Panc1 (cell line): ENCODE data around the gene TP53BP1. TPM values are rescaled to one million over a fixed set of nuclear protein-coding genes. Genes with fewer than 3 reads are reported as not detected.

Source experiments
- ATAC-seq: fragments of 200-7000 bp; cut with Tn5 transposase; 2 replicates; pipeline ENCODE4 v1.9.1; 2020; ENCODE audit warnings: mild to moderate bottlenecking, moderate library complexity
- BruUV-seq: library from RNA; stranded (reverse); fragments of 400-500 nt; replicated peaks from 2 replicates; lab custom pipeline; 2021; lab: Mats Ljungman, UMichigan
- CTCF ChIA-PET: fragments of 300-600 bp; sonication (Branson Sonifier 250); formaldehyde crosslinking; loops from one replicate; lab custom pipeline; 2022; ENCODE audit warnings: antibody characterized with exemption; lab: Charles Lee
- POLR2A ChIA-PET: fragments of 300-600 bp; sonication (Branson Sonifier 250); formaldehyde crosslinking; loops from one replicate; lab custom pipeline; 2022; ENCODE audit warnings: antibody characterized with exemption; lab: Charles Lee
- DNase-seq: peaks from one replicate; pipeline ENCODE4 v3.0.0-alpha.2; 2010; ENCODE audit warnings: low read depth, low spot score
- H3K27ac ChIP-seq: 2 replicates; pipeline ENCODE4 v1.5.1; 2011; ENCODE audit warnings: mild to moderate bottlenecking, low read length, inconsistent platforms
- H3K27me3 ChIP-seq: fragments of 200-500 bp; sonication (Bioruptor generic); 2 replicates; pipeline ENCODE4 v1.6.0; 2014; ENCODE audit warnings: low read length, inconsistent platforms; ENCODE audit not compliant: control insufficient read depth, insufficient read depth
- H3K36me3 ChIP-seq: fragments of 200-500 bp; sonication (Bioruptor generic); 2 replicates; pipeline ENCODE4 v1.5.1; 2014; ENCODE audit warnings: inconsistent platforms, mild to moderate bottlenecking, low read length, moderate library complexity; ENCODE audit not compliant: control insufficient read depth, insufficient read depth
- H3K4me1 ChIP-seq: 2 replicates; pipeline ENCODE4 v1.5.1; 2011; ENCODE audit warnings: inconsistent platforms, mild to moderate bottlenecking, low read length, moderate library complexity; ENCODE audit not compliant: control insufficient read depth, insufficient read depth
- H3K4me3 ChIP-seq, 2 experiments: 2 replicates each; pipeline ENCODE4 v1.5.1; 2011 to 2012; ENCODE audit warnings: low read depth in 2 of 2, low read length in 2 of 2, mild to moderate bottlenecking in 2 of 2, inconsistent platforms in 1 of 2, moderate library complexity in 1 of 2
- H3K9me3 ChIP-seq: fragments of 200-500 bp; sonication (Bioruptor generic); 2 replicates; pipeline ENCODE4 v1.5.1; 2014; ENCODE audit warnings: low read depth, mild to moderate bottlenecking, inconsistent platforms, low read length, moderate library complexity; ENCODE audit not compliant: control insufficient read depth, insufficient read depth
- POLR2AphosphoS5 ChIP-seq: IDR thresholded peaks from 2 replicates; pipeline ENCODE4 v1.6.1; 2012; ENCODE audit warnings: mild to moderate bottlenecking, low read depth, low read length, moderate library complexity
- SIN3A ChIP-seq: IDR thresholded peaks from 2 replicates; pipeline ENCODE4 v1.6.1; 2012; ENCODE audit warnings: low read depth, mild to moderate bottlenecking, low read length, moderate library complexity, borderline replicate concordance; ENCODE audit not compliant: insufficient read depth
- TCF7L2 ChIP-seq: IDR thresholded peaks from 2 replicates; pipeline ENCODE4 v1.6.1; 2011; ENCODE audit warnings: mild to moderate bottlenecking, low read depth, low read length, inconsistent platforms
- in situ Hi-C: cut with HindIII; loops from 2 replicates; pipeline ENCODE4 v1.10.0; 2016; ENCODE audit warnings: low sequenced_read_pairs, low pct_unique_long_range_greater_than_20kb
- intact Hi-C: fragments of 100-400 bp; cut with micrococcal nuclease; formaldehyde crosslinking; loops from one replicate; pipeline ENCODE4 v1.10.0; 2022; ENCODE audit not compliant: unreplicated experiment
- total RNA-seq: library from RNA; stranded (reverse); gene quantifications from one replicate; pipeline ENCODE4 v1.2.1, GENCODE V29; 2021; ENCODE audit not compliant: unreplicated experiment
- TF ChIP-seq, protein P1 (sequence below), 2 experiments: IDR thresholded peaks; 2 replicates each; pipeline ENCODE4 v1.6.1; 2011 to 2012; ENCODE audit warnings: low read depth in 2 of 2, control low read depth in 1 of 2, low read length in 1 of 2, mild to moderate bottlenecking in 1 of 2, moderate library complexity in 1 of 2; ENCODE audit not compliant: insufficient read depth in 1 of 2
- TF ChIP-seq, protein P2 (sequence below): fragments of 450-650 bp; IDR thresholded peaks from 2 replicates; pipeline ENCODE4 v1.5.1; 2017; ENCODE audit warnings: mild to moderate bottlenecking

Gene TP53BP1
- total RNA-seq, 1 experiment from 2014 or later, result 80.3 TPM

DNA sequence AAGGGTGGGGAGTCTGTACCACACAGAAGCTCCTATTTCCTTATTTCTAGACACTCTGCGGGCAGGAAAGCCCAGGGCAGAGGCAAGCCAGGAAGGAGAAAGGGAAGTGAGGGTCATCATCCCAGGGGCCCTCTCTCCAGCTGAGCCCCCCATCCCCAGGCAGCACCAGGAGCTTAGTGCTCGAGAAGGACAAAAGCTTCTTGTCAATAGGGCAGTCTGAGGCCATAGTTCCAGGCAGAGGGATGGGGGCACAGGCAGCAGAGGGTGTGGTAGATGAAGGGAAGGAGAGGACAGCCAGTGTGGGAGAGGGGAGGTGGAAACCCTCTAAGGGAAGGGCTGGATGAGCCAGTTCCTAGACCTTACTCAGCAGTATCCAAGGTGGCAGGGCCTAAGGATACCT is 27.2 kb upstream of the TP53BP1 start:
- no peaks in the 10 kb centered on the region for H3K27me3 ChIP-seq
- DNase-seq, result no peak
- ChIA-PET POLR2A (no interaction called here), CTCF (no interaction called here)
- TF ChIP-seq, protein P1, sequence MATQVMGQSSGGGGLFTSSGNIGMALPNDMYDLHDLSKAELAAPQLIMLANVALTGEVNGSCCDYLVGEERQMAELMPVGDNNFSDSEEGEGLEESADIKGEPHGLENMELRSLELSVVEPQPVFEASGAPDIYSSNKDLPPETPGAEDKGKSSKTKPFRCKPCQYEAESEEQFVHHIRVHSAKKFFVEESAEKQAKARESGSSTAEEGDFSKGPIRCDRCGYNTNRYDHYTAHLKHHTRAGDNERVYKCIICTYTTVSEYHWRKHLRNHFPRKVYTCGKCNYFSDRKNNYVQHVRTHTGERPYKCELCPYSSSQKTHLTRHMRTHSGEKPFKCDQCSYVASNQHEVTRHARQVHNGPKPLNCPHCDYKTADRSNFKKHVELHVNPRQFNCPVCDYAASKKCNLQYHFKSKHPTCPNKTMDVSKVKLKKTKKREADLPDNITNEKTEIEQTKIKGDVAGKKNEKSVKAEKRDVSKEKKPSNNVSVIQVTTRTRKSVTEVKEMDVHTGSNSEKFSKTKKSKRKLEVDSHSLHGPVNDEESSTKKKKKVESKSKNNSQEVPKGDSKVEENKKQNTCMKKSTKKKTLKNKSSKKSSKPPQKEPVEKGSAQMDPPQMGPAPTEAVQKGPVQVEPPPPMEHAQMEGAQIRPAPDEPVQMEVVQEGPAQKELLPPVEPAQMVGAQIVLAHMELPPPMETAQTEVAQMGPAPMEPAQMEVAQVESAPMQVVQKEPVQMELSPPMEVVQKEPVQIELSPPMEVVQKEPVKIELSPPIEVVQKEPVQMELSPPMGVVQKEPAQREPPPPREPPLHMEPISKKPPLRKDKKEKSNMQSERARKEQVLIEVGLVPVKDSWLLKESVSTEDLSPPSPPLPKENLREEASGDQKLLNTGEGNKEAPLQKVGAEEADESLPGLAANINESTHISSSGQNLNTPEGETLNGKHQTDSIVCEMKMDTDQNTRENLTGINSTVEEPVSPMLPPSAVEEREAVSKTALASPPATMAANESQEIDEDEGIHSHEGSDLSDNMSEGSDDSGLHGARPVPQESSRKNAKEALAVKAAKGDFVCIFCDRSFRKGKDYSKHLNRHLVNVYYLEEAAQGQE (IDR thresholded peaks at IDR 0.05; ENCODE audit: insufficient read depth in 1 of 2, low read depth in 2 of 2, low read length in 1 of 2), result no peak
- TF ChIP-seq POLR2AphosphoS5 (no peak), SIN3A (no peak), TCF7L2 (no peak)
- TF ChIP-seq, protein P2, sequence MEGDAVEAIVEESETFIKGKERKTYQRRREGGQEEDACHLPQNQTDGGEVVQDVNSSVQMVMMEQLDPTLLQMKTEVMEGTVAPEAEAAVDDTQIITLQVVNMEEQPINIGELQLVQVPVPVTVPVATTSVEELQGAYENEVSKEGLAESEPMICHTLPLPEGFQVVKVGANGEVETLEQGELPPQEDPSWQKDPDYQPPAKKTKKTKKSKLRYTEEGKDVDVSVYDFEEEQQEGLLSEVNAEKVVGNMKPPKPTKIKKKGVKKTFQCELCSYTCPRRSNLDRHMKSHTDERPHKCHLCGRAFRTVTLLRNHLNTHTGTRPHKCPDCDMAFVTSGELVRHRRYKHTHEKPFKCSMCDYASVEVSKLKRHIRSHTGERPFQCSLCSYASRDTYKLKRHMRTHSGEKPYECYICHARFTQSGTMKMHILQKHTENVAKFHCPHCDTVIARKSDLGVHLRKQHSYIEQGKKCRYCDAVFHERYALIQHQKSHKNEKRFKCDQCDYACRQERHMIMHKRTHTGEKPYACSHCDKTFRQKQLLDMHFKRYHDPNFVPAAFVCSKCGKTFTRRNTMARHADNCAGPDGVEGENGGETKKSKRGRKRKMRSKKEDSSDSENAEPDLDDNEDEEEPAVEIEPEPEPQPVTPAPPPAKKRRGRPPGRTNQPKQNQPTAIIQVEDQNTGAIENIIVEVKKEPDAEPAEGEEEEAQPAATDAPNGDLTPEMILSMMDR, result no peak
- no TSS peak for BruUV-seq
- H3K36me3 ChIP-seq, result no peaks in the 10 kb centered on the region
- ATAC-seq, result no peak
- no peak overlapping the region for H3K4me3 ChIP-seq
- peaks cover 5% of the 10 kb centered on the region; the same call in 1 of the 2 replicates for H3K4me1 ChIP-seq
- no peaks in the 10 kb centered on the region for H3K9me3 ChIP-seq
- in situ Hi-C loops (no loop called here), intact Hi-C loops (no loop called here)
- no peak overlapping the region for H3K27ac ChIP-seq

DNA sequence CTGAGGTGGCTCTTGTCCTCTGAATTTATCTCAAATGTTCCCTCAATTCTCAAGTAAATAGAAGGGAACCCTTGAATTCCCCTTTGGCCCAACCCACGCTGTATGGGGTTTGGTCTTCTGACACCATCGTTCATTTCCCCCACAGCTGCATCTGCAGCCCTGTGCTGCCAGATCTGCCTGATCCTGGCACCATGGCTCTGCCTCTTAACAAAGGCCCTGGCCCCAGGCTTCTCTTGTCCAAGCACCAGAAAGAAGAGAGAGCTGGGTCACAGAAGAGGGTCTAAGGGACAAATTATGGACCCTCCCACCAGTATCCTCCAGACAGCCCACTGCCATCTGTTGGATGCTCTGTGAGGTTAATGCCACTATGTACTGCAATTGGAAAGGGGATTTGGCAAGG is 26.2 kb upstream of the TP53BP1 start:
- H3K27ac ChIP-seq, result no peak overlapping the region
- POLR2A ChIA-PET, result interaction anchor here (0.6 kb wide), 1 partner anchor 9 kb away, joined by 8 read pairs; no protein-coding TSS in a partner anchor
- no peaks in the 10 kb centered on the region for H3K9me3 ChIP-seq
- no peak for TF ChIP-seq POLR2AphosphoS5
- TF ChIP-seq, protein P1 (IDR thresholded peaks at IDR 0.05; ENCODE audit: insufficient read depth in 1 of 2, low read depth in 2 of 2, low read length in 1 of 2), result no peak
- no peak for TF ChIP-seq SIN3A
- TF ChIP-seq TCF7L2, result no peak
- TF ChIP-seq, protein P2, result no peak
- no peak for ATAC-seq
- intact Hi-C loops (no loop called here), in situ Hi-C loops (no loop called here)
- DNase-seq, result no peak
- H3K4me1 ChIP-seq, result peaks cover 5% of the 10 kb centered on the region; the same call in 1 of the 2 replicates
- CTCF ChIA-PET, result interaction anchor here (0.6 kb wide), 1 partner anchor 202 kb away, joined by 8 read pairs; no protein-coding TSS in a partner anchor
- H3K27me3 ChIP-seq, result no peaks in the 10 kb centered on the region
- H3K4me3 ChIP-seq, result no peak overlapping the region
- H3K36me3 ChIP-seq, result no peaks in the 10 kb centered on the region
- no TSS peak for BruUV-seq
